HG02885 (cell line): Measurements from ENCODE around the gene CD2BP2.

ENCODE experiments used
- ATAC-seq: cut with Tn5 transposase; IDR thresholded peaks from one replicate; pipeline ENCODE4 v1.9.1; 2021; ENCODE audit warnings: mild to moderate bottlenecking; ENCODE audit not compliant: unreplicated experiment, poor library complexity

CD2BP2 gene

GRCh38 chr16:30365200-30365599 is 10.1 kb upstream of the CD2BP2 start:
- ATAC-seq, result no peak

- ATAC-seq, result no peak
These were observed 6.1 kb upstream of the CD2BP2 start for GRCh38 chr16:30361180-30361579.

- no peak for ATAC-seq
These were observed 4.7 kb upstream of the CD2BP2 start for GRCh38 chr16:30359871-30360170.

- ATAC-seq, result no peak
These were observed 4.1 kb upstream of the CD2BP2 start for GRCh38 chr16:30358990-30359870.

- ATAC-seq, result no peak
These were observed 3.4 kb upstream of the CD2BP2 start for GRCh38 chr16:30358577-30358936.

- ATAC-seq, result no peak
These were observed 2.8 kb upstream of the CD2BP2 start for GRCh38 chr16:30357715-30358576.

GRCh38 chr16:30357085-30357714 is 2.1 kb upstream of the CD2BP2 start:
- ATAC-seq, result no peak

GRCh38 chr16:30356401-30357084 is 1.4 kb upstream of the CD2BP2 start:
- ATAC-seq, result no peak

GRCh38 chr16:30355954-30356308 is 823 bp upstream of the CD2BP2 start:
- ATAC-seq, result no peak

GRCh38 chr16:30354423-30355143 is 525 bp downstream of the CD2BP2 start:
- peak; percentile 28 for ATAC-seq

GRCh38 chr16:30353438-30354129 is 1.5 kb downstream of the CD2BP2 start:
- ATAC-seq, result no peak

- ATAC-seq, result no peak
These were observed 2.4 kb downstream of the CD2BP2 start for GRCh38 chr16:30352488-30353401.

GRCh38 chr16:30351586-30352419 is 3.3 kb downstream of the CD2BP2 start:
- no peak for ATAC-seq

- ATAC-seq, result no peak
These were observed 4.1 kb downstream of the CD2BP2 start for GRCh38 chr16:30351001-30351441.

- ATAC-seq, result peak; percentile 54
These were observed 4.8 kb downstream of the CD2BP2 start for GRCh38 chr16:30350134-30350871.

- peak; percentile 36 for ATAC-seq
These were observed 5.4 kb downstream of the CD2BP2 start for GRCh38 chr16:30349675-30350074.

GRCh38 chr16:30348929-30349328 is 6.2 kb downstream of the CD2BP2 start:
- ATAC-seq, result no peak
